GM18873 (cell line): ENCODE data around the gene ARF5.

ENCODE experiments used
- ATAC-seq: cut with Tn5 transposase; IDR thresholded peaks from one replicate; pipeline ENCODE4 v1.9.1; 2021; ENCODE audit warnings: mild to moderate bottlenecking, moderate library complexity, moderate number of reproducible peaks; ENCODE audit not compliant: unreplicated experiment, low FRiP score

ARF5 gene

GRCh38 chr7:127632276-127632910 lies 44.2 kb downstream of the ARF5 start:
- no peak for ATAC-seq

- no peak for ATAC-seq
Measured at GRCh38 chr7:127635659-127636285, 47.6 kb downstream of the ARF5 start.

GRCh38 chr7:127638197-127638596 lies 50.0 kb downstream of the ARF5 start:
- no peak for ATAC-seq
